Effector memory CD4-positive, alpha-beta T cell (primary cell): ENCODE data around the gene UACA.

Experiments
- DNase-seq, 3 donors: peaks; one replicate each; pipeline ENCODE4 v3.0.0-alpha.2; 2020
- H3K27ac ChIP-seq: 2 replicates; pipeline ENCODE4 v1.7.0; 2013; ENCODE audit warnings: mild to moderate bottlenecking, low read length, moderate library complexity; ENCODE audit not compliant: insufficient read depth, poor library complexity, severe bottlenecking
- H3K27me3 ChIP-seq: replicated peaks from 2 replicates; pipeline ENCODE4 v1.7.0; 2013; ENCODE audit warnings: mild to moderate bottlenecking, low read length; ENCODE audit not compliant: insufficient read depth, control insufficient read depth, poor library complexity, severe bottlenecking
- H3K36me3 ChIP-seq: 2 replicates; pipeline ENCODE4 v1.7.0; 2013; ENCODE audit warnings: mild to moderate bottlenecking, low read length, moderate library complexity; ENCODE audit not compliant: control insufficient read depth, insufficient read depth
- H3K4me1 ChIP-seq: 2 replicates; pipeline ENCODE4 v1.7.0; 2013; ENCODE audit warnings: low read length, mild to moderate bottlenecking; ENCODE audit not compliant: control insufficient read depth, insufficient read depth, poor library complexity, severe bottlenecking
- H3K4me3 ChIP-seq: 2 replicates; pipeline ENCODE4 v1.7.0; 2013; ENCODE audit warnings: low read length, low read depth, mild to moderate bottlenecking; ENCODE audit not compliant: insufficient read depth, poor library complexity, severe bottlenecking
- H3K9me3 ChIP-seq: 2 replicates; pipeline ENCODE4 v1.7.0; 2013; ENCODE audit warnings: mild to moderate bottlenecking, low read length, moderate library complexity; ENCODE audit not compliant: control insufficient read depth

UACA gene

GRCh38 chr15:70726753-70727152 lies 36.6 kb downstream of the UACA start:
- no peaks in the 10 kb centered on the region for H3K27me3 ChIP-seq
- H3K27ac ChIP-seq = no peak overlapping the region
- H3K9me3 ChIP-seq = no peaks in the 10 kb centered on the region
- H3K4me1 ChIP-seq = no peaks in the 10 kb centered on the region
- DNase-seq = no peak
- H3K36me3 ChIP-seq = no peaks in the 10 kb centered on the region
- H3K4me3 ChIP-seq = no peak overlapping the region

- Histone ChIP-seq H3K27me3 (no peaks in the 10 kb centered on the region), H3K36me3 (no peaks in the 10 kb centered on the region), H3K9me3 (no peaks in the 10 kb centered on the region), H3K27ac (no peak overlapping the region), H3K4me3 (no peak overlapping the region), H3K4me1 (no peaks in the 10 kb centered on the region)
- no peak for DNase-seq
Measured at GRCh38 chr15:70723927-70724326, 39.4 kb downstream of the UACA start.

- Histone ChIP-seq H3K4me3 (no peak overlapping the region), H3K27me3 (no peaks in the 10 kb centered on the region), H3K4me1 (no peaks in the 10 kb centered on the region), H3K36me3 (no peaks in the 10 kb centered on the region), H3K27ac (no peak overlapping the region), H3K9me3 (no peaks in the 10 kb centered on the region)
- no peak for DNase-seq
Measured at GRCh38 chr15:70723122-70723422, 40.3 kb downstream of the UACA start.

GRCh38 chr15:70722266-70723121 lies 40.9 kb downstream of the UACA start:
- Histone ChIP-seq H3K27ac (no peak overlapping the region), H3K4me3 (no peak overlapping the region), H3K4me1 (no peaks in the 10 kb centered on the region), H3K36me3 (no peaks in the 10 kb centered on the region), H3K9me3 (no peaks in the 10 kb centered on the region), H3K27me3 (no peaks in the 10 kb centered on the region)
- no peak for DNase-seq

- no peaks in the 10 kb centered on the region for H3K27me3 ChIP-seq
- DNase-seq = no peak
- H3K36me3 ChIP-seq = no peaks in the 10 kb centered on the region
- no peaks in the 10 kb centered on the region for H3K4me1 ChIP-seq
- no peak overlapping the region for H3K27ac ChIP-seq
- H3K9me3 ChIP-seq = no peaks in the 10 kb centered on the region
- no peak overlapping the region for H3K4me3 ChIP-seq
Measured at GRCh38 chr15:70720228-70721016, 42.9 kb downstream of the UACA start.

- Histone ChIP-seq H3K4me1 (no peaks in the 10 kb centered on the region), H3K27ac (no peak overlapping the region), H3K27me3 (no peaks in the 10 kb centered on the region)
Measured at GRCh38 chr15:70717237-70717793, 46.0 kb downstream of the UACA start.

GRCh38 chr15:70715840-70716485 lies 47.4 kb downstream of the UACA start:
- Histone ChIP-seq H3K4me3 (no peak overlapping the region), H3K27ac (no peak overlapping the region), H3K36me3 (no peaks in the 10 kb centered on the region), H3K27me3 (no peaks in the 10 kb centered on the region), H3K4me1 (no peaks in the 10 kb centered on the region), H3K9me3 (no peaks in the 10 kb centered on the region)
- no peak for DNase-seq

More at GRCh38 chr15:70717237-70717793, 46.0 kb downstream of the UACA start:
- H3K36me3 ChIP-seq = no peaks in the 10 kb centered on the region
- no peak for DNase-seq
- no peaks in the 10 kb centered on the region for H3K9me3 ChIP-seq
- no peak overlapping the region for H3K4me3 ChIP-seq

GRCh38 chr15:70714565-70714964 lies 48.8 kb downstream of the UACA start:
- no peak overlapping the region for H3K4me3 ChIP-seq
- no peak for DNase-seq
- no peaks in the 10 kb centered on the region for H3K9me3 ChIP-seq
- H3K4me1 ChIP-seq = no peaks in the 10 kb centered on the region
- H3K36me3 ChIP-seq = no peaks in the 10 kb centered on the region
- no peaks in the 10 kb centered on the region for H3K27me3 ChIP-seq
- no peak overlapping the region for H3K27ac ChIP-seq

- Histone ChIP-seq H3K4me1 (no peaks in the 10 kb centered on the region), H3K27me3 (no peaks in the 10 kb centered on the region), H3K4me3 (no peak overlapping the region), H3K36me3 (no peaks in the 10 kb centered on the region), H3K27ac (no peak overlapping the region), H3K9me3 (no peaks in the 10 kb centered on the region)
- DNase-seq = no peak
Measured at GRCh38 chr15:70714015-70714414, 49.3 kb downstream of the UACA start.
